NCI-H128 (cell line): ENCODE measurements around the gene DDN.

Experiments
- DNase-seq: peaks from one replicate; lab custom pipeline; 2025; ENCODE audit not compliant: unreplicated experiment; lab: John Stamatoyannopoulos, UW

The DDN gene

DNA sequence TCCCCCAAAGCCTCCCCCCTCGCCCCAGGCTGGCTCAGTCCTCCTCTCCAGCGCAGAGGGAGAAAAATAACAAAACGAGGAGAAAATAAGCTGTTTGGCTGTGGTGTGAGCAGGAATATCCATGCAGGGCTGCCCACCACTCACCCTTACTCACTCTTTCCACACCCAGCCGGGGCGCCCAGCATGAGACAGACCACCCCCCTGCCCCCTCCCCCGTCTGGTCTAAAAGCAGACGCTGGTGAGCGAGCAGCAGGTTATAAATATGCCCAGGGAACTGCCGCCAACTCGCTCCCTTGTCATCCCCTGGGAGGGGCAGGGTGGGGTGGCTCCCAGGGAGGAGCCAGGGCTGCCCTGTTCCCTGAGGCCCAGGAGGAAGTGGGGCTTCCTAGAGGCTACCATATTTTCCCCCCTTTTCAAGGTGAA, 13.7 kb downstream of the DDN start:
- DNase-seq, result no peak

DNA sequence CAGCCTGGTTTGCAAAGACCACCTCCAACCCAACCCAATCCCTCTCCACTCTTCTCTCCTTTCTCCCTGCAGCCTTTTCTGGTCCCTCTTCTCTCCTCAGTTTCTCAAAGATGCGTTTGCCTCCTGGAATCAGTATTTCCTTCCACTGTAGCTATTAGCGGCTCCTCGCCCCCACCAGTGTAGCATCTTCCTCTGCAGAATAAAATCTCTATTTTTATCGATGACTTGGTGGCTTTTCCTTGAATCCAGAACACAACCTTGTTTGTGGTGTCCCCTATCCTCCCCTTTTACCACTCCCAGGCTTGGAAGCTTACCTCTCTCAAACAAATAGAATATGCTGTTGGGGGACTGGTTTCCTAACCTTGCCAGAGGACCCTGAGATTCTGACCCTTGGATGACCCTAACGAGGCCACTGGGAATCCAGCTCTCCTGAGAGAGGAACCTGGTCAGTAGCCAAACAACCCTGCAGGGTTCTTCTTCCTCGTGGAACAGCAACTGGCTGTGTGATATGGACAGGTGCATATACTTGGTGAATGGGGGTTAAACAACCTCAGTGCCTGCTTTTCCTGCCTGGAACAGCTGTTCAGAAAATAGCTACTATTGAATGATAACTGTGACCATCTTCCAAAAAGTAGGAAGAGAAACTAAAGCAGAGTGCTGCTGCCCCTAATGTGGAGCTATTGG, 16.6 kb downstream of the DDN start:
- DNase-seq, result no peak

- DNase-seq, result no peak
Observed at GRCh38 chr12:48981757-48982157, 17.4 kb downstream of the DDN start.

- no peak for DNase-seq
Observed at GRCh38 chr12:48980953-48981756, 18.0 kb downstream of the DDN start.

GRCh38 chr12:48980389-48980952, 18.7 kb downstream of the DDN start:
- no peak for DNase-seq

DNA sequence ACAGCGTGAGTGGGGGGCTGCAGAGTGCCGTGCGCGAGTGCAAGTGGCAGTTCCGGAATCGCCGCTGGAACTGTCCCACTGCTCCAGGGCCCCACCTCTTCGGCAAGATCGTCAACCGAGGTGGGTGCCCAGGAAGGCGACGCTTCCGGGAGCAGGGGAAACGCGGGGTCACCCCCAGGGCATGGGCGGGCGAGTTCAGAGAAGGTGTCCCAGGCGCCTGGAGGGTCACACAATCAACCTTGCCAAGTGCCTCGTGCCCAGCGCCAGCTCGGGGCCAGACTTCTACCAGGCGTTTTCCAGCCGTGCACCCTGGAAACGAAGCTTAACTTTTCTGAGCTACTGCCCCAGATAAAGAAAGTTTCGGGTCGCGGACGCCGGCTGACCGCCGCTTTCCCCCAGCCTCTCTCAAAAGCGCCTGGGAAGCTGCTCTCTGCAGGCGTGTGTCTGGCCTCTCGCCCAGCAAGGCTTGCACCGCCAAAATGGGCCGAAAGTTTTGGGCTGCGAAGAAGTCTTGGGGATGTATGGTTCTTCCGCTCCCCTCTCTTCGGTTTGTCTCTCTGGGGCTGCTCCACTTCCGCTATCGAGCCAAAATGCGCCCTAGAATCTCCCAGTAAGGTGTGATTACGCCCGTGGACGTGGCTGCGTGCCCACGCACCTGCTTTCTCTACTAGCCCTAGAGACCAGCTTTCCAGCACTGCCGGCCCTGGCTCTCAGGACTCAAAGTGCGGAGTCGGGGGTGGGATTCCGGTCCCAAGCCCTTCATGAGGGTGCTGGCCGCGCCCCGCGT, 19.4 kb downstream of the DDN start:
- DNase-seq, result no peak

- no peak for DNase-seq
Observed at GRCh38 chr12:48978741-48979601, 20.2 kb downstream of the DDN start.

- DNase-seq, result no peak
Observed at GRCh38 chr12:48978291-48978740, 20.9 kb downstream of the DDN start, which contains the start of gene WNT1. WNT1 (plus strand) TSS chr12:48978322; CDS start chr12:48978651, 329 bp downstream.

- DNase-seq, result no peak
Observed at GRCh38 chr12:48977290-48978281, 21.6 kb downstream of the DDN start.

DNA sequence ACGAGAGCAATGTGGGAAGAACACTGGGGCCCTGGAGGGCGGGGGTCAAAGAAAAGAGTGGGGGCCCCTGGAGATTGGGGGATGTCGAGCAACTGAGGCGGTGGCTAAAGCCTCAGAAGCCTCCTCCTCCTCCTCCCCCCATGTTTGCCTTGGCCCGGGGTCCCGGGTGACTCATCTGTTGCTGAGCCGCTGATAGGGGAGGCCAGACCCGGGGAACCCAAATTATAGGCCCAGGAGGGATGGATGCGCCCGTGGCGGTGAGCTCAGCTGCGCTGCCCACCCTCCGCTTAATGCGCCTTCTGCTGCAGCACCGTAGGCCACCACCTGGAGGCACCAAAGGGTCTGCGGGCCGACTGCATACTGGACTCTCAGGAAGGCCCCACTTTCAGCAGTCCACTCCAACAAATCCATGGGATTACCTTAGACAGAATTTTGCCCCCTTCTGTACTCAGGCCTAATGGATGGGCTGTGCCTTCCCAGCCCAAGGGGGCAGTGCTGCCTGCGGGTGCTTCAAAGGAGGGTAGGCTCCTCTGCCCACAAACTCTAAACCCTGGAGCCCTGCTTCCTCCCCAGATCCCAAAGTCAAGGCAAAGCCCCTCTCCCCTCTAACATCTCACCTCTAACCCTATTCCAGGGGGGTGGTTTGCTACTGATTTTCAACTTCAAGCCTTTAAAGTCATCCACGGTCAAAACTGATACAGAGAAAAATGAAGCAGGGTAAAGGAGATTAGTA, 25.1 kb downstream of the DDN start:
- no peak for DNase-seq

- no peak for DNase-seq
Observed at GRCh38 chr12:48973531-48973930, 25.6 kb downstream of the DDN start.

DNA sequence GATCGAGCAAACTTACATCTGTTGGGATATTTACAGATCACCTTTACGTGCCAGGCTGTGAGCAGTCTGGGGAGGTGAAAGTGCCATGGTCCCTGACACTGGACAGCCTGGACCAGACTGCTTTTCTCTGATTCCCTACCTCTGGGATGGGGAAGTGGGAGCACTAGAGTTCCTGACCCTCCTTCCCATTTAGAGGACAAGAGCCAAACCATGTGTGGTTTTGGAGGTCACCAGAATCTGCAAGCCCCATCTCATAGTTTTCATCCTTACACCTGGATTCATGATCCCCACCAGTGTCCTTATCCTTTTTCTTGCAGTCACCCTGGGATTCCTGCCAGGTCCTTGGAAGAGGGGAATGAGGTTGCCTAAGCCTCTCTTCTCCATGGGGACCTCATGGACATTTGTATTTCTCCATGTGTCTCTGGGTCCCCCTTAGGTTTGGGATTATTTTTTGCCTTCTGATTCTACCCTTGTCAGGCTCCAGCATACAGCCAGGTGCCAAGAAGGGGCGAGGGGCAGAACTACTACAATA, 26.2 kb downstream of the DDN start:
- no peak for DNase-seq

GRCh38 chr12:48972213-48972951, 26.8 kb downstream of the DDN start:
- DNase-seq, result no peak

DNA sequence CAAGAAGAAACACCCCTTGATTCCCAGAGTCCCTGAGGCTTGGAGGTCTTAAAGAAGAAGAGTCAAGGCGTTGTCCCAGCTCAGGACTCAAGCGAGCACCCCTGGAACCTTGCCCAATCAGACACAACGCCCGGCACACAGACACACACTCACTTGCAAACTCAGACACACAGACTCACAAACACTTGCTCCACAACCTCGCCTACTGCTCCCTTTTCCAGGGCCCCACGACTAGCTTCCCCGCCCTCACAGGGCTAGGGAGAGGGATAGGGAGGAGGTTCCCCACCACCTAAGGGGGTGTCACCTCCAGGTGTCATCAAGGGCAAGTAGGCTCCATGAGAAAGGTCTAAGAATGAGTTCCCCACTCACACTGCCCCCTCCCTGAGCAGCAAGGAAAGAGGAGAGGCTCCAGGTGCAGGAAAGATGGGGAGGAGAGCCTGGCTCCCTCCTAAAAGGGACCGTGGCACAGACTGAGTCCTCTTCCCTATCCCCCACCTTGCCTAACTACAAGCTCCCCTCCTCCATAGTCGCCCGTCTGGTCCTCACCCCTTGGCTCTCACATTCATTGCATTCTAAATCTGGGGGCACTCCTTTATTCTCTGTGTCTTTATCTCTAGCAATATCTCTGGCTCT, 28.4 kb downstream of the DDN start:
- no peak for DNase-seq

DNA sequence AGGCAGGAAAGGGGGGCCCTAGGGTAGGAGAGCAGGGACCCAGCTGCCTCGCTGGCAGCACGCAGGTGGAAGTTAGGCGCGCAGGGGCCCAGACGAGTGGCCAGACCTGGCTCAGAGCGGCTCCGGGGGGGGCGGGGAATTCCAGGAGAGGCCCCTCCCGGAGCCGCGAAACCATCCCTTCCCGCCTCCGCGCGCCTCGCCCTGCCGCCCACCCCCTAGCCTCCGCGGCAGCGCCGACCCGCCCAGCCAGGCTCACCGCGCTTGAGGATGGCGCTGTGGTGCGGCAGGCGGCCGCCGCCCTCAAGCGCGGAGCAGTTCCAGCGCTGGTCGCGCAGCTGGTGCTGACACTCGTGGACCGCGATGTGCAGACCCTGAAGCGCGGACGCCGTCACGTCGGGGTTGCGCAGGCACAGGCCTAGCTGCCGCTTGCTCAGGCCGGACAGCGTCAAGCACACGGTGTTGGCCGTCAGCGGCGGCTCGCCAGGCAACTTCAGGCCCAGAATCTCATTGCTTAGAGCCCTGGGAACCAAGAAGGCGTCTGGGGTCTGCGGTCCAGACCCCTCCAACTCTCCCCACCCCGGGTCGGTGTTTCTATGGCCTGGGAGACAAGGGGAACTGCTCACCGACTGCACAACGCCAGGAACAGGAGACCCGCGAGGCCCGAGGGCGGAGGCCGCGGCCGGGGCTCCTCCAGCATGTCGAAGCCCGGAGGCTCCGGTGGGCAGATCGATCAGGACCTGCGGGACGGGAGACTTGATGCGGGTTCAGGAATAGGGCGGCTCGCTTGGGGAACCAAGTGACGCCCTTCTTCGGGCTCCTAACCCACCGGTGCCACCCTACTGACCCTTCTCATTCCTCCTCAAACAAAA, 29.1 kb downstream of the DDN start:
- DNase-seq, result no peak

DNA sequence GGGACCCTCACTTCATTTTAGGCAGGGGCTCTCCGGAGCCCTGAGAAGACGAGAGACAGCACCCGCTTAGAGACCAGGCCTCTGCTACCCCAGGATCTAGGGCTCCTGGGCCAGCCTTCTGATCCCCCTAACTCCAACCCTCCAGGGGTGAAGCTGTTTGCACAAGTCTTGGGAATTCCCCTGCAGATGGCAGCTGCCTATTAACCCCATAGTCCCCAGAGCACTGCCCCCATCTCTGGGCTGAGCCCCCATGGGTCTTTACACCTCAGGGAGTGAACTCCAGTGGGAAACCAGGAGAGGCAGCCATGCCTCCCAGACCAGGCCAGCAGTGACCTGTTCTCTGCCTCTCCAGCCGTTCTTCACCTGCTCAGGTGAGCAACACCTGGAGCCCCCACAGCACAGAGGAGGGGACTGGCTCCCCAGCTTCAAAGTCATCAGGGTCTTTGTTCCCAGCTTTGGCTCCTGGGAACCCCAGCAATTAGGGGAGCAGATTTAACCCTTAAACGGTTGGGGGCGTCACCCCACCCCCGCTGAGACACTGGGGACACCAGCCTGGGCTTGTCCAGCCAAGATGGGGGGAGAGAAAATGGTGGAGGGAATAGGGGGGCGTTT, 29.9 kb downstream of the DDN start:
- no peak for DNase-seq
